Measurements from ENCODE around the gene CADPS2. TPM values are rescaled to one million over a fixed set of nuclear protein-coding genes. Genes with fewer than 3 reads are reported as not detected.

Gene CADPS2
- total RNA-seq = not detected

DNA sequence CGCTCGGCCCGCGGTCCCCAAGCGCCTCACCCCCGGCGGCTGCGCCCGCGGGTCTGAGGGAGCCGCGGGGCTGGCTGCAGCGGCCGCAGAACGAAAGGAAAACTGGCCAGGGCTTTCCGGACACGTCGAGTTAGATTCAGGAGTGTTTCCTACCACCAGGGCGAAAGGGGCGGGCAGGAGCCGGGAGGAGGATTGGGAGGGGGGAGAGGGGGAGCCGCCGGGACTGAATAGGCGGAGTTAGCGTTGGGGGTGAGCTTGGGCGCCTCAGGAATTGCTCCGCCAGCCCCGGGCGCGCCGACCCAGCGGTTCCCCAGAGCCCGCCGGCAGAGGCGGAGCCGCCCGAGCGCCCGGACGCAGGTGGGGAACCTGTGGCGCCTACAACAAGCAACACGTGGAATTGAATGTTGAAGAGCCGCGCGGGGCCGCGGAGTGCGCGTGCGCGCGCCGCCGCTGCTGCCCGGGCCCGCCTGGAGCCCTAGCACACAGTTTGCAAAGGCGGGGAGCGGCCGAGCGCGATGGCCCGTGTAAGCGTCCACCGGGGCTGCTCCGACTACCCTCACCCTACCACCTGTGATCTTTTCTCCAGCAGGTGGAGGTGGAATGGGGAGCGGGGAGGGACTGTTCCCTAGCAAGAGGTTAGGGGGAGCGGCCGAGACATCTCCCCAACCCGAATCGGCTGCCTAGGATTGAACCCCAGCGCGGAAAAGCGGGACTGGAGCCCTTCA is at the start of gene CADPS2:
Gene CADPS2 (minus strand): TSS at position 104 of the 725 bp plus-strand sequence. CDS start 123 bp downstream, outside the sequence.
- DNase-seq (peak; percentile 47), ATAC-seq (ENCODE audit: low read depth) (peak; percentile 78)
- Mint-ChIP-seq H3K27me3 (peaks cover 39% of the 10 kb centered on the region), H3K4me1 (peaks cover 2% of the 10 kb centered on the region), H3K36me3 (no peaks in the 10 kb centered on the region), H3K9me3 (no peaks in the 10 kb centered on the region), H3K4me3 (peak within 1 kb of the TSS; percentile 61), H3K27ac (no peak within 1 kb of the TSS)
- POLR2A ChIA-PET = no interaction called here

DNA sequence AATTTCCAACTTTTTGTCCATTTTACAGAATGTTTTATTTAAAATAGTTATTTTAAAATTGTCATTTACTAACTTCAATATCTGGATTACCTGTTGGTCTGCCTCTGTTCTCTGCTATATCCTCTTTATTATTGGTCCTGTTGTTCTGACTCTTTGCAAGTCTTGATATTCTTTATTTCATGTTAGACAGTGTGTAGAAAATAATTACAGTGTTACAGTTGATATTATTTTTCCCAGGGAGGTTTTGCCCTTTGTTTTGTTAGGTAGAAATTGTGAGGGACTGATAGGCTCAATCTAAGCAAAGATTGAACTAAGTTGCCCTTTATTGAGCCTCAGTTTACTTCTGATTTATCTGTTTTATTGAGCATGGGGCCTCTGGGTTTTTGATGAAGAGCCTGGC is 49.4 kb upstream of the CADPS2 start:
- H3K9me3 Mint-ChIP-seq = peaks cover under 1% of the 10 kb centered on the region
- POLR2A ChIA-PET = no interaction called here
- no peak for ATAC-seq (ENCODE audit: low read depth)
- no peaks in the 10 kb centered on the region for H3K4me1 Mint-ChIP-seq
- no peak overlapping the region for H3K4me3 Mint-ChIP-seq
- no peaks in the 10 kb centered on the region for H3K36me3 Mint-ChIP-seq
- DNase-seq = no peak
- H3K27ac Mint-ChIP-seq = no peak overlapping the region
- H3K27me3 Mint-ChIP-seq = no peaks in the 10 kb centered on the region

DNA sequence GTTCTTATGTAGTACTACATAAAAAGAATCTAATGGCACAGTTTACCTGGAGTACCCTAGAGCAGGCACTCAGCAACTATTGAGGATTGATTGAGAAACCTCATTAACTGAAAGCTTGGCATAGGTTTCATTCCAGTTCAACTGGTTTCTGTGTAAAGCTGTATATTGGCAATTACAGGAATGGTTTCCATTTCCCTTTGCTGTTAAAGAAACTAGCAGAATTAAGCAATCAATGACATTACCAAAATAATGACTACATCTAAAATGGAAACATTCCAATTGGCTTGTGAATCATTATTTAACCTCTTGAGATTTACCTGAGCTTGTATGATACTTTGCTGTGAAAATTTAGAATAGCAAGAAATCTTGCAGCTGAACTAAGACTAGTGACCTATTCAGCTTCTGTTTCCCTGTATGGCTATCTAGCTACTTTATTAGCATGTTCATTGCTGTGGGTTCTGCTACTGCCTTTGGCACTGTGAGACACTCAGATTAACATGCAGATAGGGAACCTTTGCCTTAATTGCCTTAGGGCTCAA is 33.5 kb upstream of the CADPS2 start:
- Mint-ChIP-seq H3K27me3 (no peaks in the 10 kb centered on the region), H3K4me3 (no peak overlapping the region), H3K27ac (no peak overlapping the region), H3K36me3 (no peaks in the 10 kb centered on the region), H3K9me3 (no peaks in the 10 kb centered on the region), H3K4me1 (no peaks in the 10 kb centered on the region)
- ATAC-seq (ENCODE audit: low read depth) (no peak), DNase-seq (no peak)
- POLR2A ChIA-PET = no interaction called here

DNA sequence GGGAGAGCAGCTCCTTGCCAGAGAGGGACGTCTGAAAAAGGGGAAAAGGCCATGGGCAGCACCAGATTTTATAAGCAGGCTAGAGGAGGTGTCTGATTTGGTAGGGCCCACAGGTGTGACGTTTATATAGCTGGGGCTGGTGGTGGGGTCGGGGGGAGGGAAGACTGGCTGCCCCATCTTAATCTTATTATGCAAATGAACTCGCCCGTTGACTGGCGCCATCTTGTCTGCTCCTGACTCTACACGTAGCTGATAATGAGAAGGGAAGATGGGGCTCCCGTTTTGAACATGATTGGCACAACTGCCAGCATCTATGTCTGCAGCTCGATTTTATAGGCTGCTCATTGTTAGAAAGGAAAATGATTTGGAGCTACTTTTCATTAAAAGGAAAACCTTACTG is 28.6 kb upstream of the CADPS2 start:
- Mint-ChIP-seq H3K27me3 (no peaks in the 10 kb centered on the region), H3K4me3 (no peak overlapping the region), H3K36me3 (no peaks in the 10 kb centered on the region), H3K27ac (no peak overlapping the region), H3K4me1 (no peaks in the 10 kb centered on the region), H3K9me3 (peaks cover 1% of the 10 kb centered on the region)
- POLR2A ChIA-PET = no interaction called here
- no peak for DNase-seq
- ATAC-seq (ENCODE audit: low read depth) = no peak

DNA sequence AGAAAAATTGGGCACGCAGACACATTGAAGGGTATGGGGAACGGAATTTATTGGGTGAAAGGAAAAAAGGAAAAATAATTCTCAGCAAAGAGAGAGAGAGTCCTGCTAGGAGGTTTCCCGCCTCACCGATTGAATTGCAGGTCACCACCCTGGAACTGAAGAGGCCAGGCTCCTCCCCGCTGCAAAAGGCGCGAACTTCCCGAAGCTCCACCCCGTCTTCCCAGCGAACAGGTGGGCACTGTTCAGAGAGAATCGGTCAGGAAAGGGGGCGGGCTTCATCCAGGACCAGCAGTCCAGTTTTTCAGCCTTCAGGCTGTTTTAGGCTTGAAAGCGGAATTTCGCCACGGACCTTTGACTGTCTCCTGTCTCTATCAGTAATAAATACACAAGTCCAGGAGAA is 27.3 kb upstream of the CADPS2 start:
- Mint-ChIP-seq H3K9me3 (peaks cover 1% of the 10 kb centered on the region), H3K27ac (no peak overlapping the region), H3K4me3 (no peak overlapping the region), H3K27me3 (no peaks in the 10 kb centered on the region), H3K4me1 (no peaks in the 10 kb centered on the region), H3K36me3 (no peaks in the 10 kb centered on the region)
- POLR2A ChIA-PET = no interaction called here
- no peak for DNase-seq
- no peak for ATAC-seq (ENCODE audit: low read depth)

DNA sequence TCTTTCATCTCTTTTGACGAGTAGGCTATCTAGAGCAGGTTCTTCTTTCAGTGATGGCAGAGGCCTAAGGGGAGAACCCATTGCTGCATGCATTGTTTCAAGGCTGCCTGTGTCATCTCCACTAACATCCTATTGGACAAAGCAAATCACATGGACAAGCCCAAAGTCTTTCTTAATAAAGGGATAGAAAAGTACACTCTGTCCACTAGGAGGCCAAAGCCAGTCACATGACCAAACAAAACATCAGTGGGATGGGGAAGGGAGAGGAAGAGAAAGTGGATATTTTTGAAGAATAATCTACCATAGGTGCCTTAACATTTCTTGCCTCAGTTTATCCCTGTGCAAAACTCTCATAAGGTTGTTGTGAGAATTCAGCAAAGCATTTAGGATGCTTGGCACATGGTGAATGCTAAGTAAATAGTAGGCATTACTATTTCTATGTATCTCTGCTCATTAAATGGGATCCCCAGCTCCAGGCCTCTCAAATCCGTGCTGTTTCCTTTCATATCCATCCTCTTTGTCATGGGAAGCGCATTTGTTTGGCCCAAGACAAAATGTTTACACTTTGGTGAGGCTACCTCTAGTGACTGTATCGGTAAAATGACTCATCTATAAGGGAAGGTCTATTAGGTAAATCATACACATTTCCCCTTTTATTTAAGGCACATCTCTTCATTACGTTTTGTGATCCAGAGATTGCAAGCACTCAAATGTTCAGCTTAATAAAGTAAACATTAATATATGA is 16.7 kb upstream of the CADPS2 start:
- DNase-seq (no peak), ATAC-seq (ENCODE audit: low read depth) (no peak)
- POLR2A ChIA-PET = no interaction called here
- Mint-ChIP-seq H3K9me3 (no peaks in the 10 kb centered on the region), H3K27me3 (no peaks in the 10 kb centered on the region), H3K27ac (no peak overlapping the region), H3K4me3 (no peak overlapping the region), H3K4me1 (no peaks in the 10 kb centered on the region), H3K36me3 (no peaks in the 10 kb centered on the region)

DNA sequence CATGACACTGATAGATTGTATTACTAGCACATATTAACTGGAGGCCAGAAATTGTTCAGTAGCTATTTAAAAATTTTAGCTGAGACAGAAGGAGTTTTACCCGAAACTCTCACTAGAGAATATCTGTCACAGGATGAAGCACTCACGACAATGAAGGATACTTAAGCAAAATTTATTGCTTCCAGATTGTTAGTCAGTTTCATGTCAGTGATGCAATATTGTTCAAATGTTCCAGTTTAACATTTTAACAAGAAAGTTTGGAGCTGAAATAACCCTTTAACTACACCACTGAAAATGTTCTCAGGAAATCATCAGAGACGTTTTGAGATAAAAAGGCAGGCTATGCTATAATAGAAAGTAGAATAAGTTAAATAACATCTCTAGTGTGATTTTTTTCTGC is 15.0 kb upstream of the CADPS2 start:
- no peak overlapping the region for H3K27ac Mint-ChIP-seq
- H3K27me3 Mint-ChIP-seq = no peaks in the 10 kb centered on the region
- no peak for DNase-seq
- no peak for ATAC-seq (ENCODE audit: low read depth)
- H3K4me1 Mint-ChIP-seq = no peaks in the 10 kb centered on the region
- no peak overlapping the region for H3K4me3 Mint-ChIP-seq
- no peaks in the 10 kb centered on the region for H3K36me3 Mint-ChIP-seq
- H3K9me3 Mint-ChIP-seq = no peaks in the 10 kb centered on the region
- POLR2A ChIA-PET = no interaction called here

DNA sequence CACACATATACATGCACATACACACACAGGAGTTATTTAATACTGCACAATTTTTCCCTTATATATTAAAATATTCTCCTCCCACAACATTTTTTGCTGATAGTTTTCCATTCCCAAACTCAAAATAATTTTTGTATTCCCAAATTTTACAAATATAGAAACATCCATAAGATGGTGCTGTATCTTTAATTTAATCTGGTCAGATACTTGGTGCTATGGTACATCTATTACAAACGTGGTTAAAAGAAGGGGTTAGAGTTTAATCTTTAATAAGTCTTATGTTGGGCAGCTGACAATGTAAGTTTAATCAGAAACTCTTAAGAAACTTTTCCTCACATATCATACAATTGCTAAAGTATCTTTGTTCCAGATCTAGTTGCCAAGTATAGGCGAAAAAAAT is 10.2 kb upstream of the CADPS2 start:
- ATAC-seq (ENCODE audit: low read depth) (no peak), DNase-seq (no peak)
- H3K4me1 Mint-ChIP-seq = no peaks in the 10 kb centered on the region
- H3K9me3 Mint-ChIP-seq = no peaks in the 10 kb centered on the region
- no peak overlapping the region for H3K4me3 Mint-ChIP-seq
- no peak overlapping the region for H3K27ac Mint-ChIP-seq
- H3K27me3 Mint-ChIP-seq = no peaks in the 10 kb centered on the region
- POLR2A ChIA-PET = no interaction called here
- H3K36me3 Mint-ChIP-seq = no peaks in the 10 kb centered on the region

DNA sequence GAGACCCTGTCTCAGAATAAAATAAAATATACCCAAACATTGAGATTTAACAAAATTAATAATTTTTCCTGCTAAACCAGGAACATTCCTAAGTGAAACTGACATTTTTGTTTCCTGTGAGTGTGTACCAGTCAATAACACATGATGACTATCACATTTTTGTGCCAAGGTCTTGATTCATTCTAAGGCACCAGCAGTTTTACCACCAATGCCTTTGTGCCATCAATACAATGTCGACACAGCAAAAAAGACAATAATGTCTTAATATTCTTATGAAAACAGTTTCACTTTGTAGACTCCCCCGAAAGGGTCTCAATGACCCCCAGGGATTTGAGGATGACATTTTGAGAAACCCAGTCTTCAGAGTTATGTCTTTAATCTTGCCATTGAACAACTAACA is 7.2 kb upstream of the CADPS2 start:
- Mint-ChIP-seq H3K4me3 (no peak overlapping the region), H3K9me3 (no peaks in the 10 kb centered on the region), H3K4me1 (no peaks in the 10 kb centered on the region), H3K27me3 (peaks cover 7% of the 10 kb centered on the region), H3K27ac (no peak overlapping the region), H3K36me3 (no peaks in the 10 kb centered on the region)
- POLR2A ChIA-PET = no interaction called here
- DNase-seq (no peak), ATAC-seq (ENCODE audit: low read depth) (no peak)

DNA sequence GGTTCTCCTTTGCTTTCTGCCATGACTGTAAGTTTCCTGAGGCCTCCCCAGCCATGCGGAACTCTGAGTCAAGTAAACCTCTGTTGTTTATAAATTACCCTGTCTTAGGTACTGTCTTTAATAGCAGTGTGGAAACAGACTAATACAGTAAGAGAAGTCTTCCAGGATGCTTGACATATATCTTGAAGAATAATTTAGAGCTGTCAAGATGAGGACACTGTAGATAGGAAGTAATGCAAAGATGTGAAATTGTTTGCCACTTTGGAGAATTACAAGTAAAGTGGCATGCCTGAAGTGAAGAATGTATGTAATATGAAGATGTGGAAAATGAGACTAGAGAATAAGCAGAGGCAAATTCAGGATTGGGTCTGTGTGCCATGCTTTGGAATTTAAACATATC is 2.9 kb upstream of the CADPS2 start:
- Mint-ChIP-seq H3K36me3 (no peaks in the 10 kb centered on the region), H3K27ac (no peak overlapping the region), H3K9me3 (no peaks in the 10 kb centered on the region), H3K4me1 (peaks cover 2% of the 10 kb centered on the region), H3K4me3 (no peak overlapping the region), H3K27me3 (peaks cover 36% of the 10 kb centered on the region)
- DNase-seq (no peak), ATAC-seq (ENCODE audit: low read depth) (no peak)
- POLR2A ChIA-PET = no interaction called here

DNA sequence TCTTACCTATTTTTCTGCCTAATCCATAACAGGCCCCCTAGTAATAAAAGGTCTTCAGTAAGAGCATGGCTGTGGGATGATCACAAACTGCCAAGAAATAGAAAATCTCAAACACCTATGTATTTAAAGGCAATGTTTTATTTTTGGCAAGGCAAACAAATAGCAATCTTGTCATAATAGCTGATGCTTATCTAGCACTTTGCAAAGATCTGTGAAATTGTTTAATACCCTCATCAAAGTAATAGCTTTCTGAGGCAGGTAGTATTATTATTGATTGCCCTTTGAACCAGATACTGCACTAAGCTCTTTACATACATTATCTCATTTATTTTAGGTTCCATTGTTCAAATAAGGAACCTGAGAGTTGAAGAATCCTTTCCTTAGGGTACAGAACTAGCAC is 1.6 kb upstream of the CADPS2 start:
- ATAC-seq (ENCODE audit: low read depth) = no peak
- Mint-ChIP-seq H3K27me3 (peaks cover 39% of the 10 kb centered on the region), H3K4me1 (peaks cover 2% of the 10 kb centered on the region), H3K4me3 (no peak overlapping the region), H3K9me3 (no peaks in the 10 kb centered on the region), H3K27ac (no peak overlapping the region), H3K36me3 (no peaks in the 10 kb centered on the region)
- POLR2A ChIA-PET = no interaction called here
- DNase-seq = no peak

DNA sequence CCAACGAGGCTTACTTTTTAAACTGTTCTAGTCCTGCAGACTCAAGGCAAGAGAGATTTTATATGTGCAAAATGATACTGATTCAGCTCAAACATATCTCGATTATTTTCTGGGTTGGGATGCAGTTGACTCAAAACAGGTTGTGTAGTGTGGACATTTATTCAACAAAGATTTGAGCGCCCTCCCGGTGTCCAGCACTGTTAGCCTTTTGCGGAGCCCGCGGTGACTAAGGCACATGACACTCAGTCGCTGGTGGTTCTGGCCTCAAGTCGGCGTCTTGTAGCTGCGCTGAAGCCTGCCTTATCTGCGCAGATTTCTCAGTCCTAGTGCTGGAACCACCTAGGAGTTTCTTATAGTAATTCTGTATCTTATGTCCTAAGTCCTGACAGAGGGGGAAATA is 938 bp upstream of the CADPS2 start:
- Mint-ChIP-seq H3K27me3 (peaks cover 39% of the 10 kb centered on the region), H3K36me3 (no peaks in the 10 kb centered on the region), H3K27ac (no peak overlapping the region), H3K9me3 (no peaks in the 10 kb centered on the region), H3K4me3 (peak overlapping the region; percentile 54), H3K4me1 (peaks cover 2% of the 10 kb centered on the region)
- DNase-seq (no peak), ATAC-seq (ENCODE audit: low read depth) (no peak)
- POLR2A ChIA-PET = no interaction called here

DNA sequence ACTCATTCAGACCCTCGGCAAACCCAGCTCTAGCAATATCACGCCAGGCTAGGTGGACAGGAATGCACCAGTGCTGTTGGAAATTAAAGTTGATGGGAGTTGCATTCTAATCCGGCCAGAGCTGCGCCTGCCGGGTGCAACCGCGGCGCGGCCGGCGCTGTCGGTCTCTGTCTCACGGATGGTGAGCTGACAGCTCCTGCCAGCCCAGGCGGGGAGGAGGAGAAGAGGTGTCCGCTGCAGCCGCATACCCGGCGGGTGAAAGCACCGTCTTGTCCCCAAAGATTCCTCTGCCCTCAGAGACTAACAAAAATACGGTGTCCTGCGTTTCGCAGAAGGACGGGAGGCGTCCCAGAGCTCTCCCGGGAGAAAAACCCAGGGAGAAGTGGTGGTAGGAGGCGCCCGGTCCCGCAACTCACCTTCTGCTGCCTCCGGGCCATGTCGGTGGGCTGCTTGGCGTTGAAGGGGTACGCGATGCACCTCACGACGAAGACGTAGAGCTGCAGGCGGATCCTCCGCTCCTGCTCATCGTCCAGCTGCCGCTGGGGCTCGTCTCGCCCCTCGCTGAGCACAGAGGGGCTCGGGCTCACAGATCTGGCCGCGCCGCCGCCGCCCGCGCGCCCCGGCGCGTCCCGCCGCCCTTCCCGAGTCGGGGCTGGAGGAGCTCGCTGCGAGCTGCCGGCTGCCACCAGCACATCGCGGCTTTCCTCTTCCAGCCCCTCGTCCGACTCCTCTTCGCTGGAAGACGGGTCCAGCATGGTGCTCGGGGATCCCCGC is 490 bp downstream of the CADPS2 start:
- POLR2A ChIA-PET = no interaction called here
- peak overlapping the region; percentile 54 for H3K4me3 Mint-ChIP-seq
- peaks cover 2% of the 10 kb centered on the region for H3K4me1 Mint-ChIP-seq
- H3K36me3 Mint-ChIP-seq = no peaks in the 10 kb centered on the region
- ATAC-seq (ENCODE audit: low read depth) (no peak), DNase-seq (peak; percentile 33)
- H3K9me3 Mint-ChIP-seq = no peaks in the 10 kb centered on the region
- no peak overlapping the region for H3K27ac Mint-ChIP-seq
- H3K27me3 Mint-ChIP-seq = peaks cover 39% of the 10 kb centered on the region
